SU-DHL-6 (cell line): ENCODE data around the gene LTB4R2.

Experiments used
- H2AFZ ChIP-seq: fragments of 200-600 bp; sonication (generic); 2 replicates; pipeline ENCODE4 v1.6.1; 2014; ENCODE audit warnings: low read depth, mild to moderate bottlenecking, moderate library complexity, mixed read lengths, antibody characterized with exemption, low read length; ENCODE audit not compliant: severe bottlenecking
- H3F3A ChIP-seq: fragments of 200-600 bp; shearing (Covaris generic); 2 replicates; pipeline ENCODE4 v1.6.0; 2016; ENCODE audit warnings: antibody characterized with exemption, mild to moderate bottlenecking; ENCODE audit not compliant: insufficient read depth
- H3K27ac ChIP-seq: fragments of 200-600 bp; sonication (generic); 2 replicates; pipeline ENCODE4 v1.5.1; 2016; ENCODE audit warnings: low read depth, mild to moderate bottlenecking, low read length, moderate library complexity, mixed read lengths
- H3K27me3 ChIP-seq: fragments of 200-600 bp; sonication (generic), shearing (Covaris generic); 2 replicates; pipeline ENCODE4 v1.6.0; 2014; ENCODE audit warnings: mild to moderate bottlenecking, low read length
- H3K36me3 ChIP-seq: fragments of 200-600 bp; sonication (generic); 2 replicates; pipeline ENCODE4 v1.6.1; 2014; ENCODE audit warnings: mild to moderate bottlenecking, low read length, mixed read lengths
- H3K4me2 ChIP-seq: fragments of 300-600, 200-600 bp; shearing (Covaris generic), sonication (generic); 2 replicates; pipeline ENCODE4 v1.6.0; 2014; ENCODE audit warnings: low read length, low read depth, mild to moderate bottlenecking; ENCODE audit not compliant: poor library complexity, severe bottlenecking
- H3K4me3 ChIP-seq: fragments of 200-600 bp; sonication (generic); 2 replicates; pipeline ENCODE4 v1.5.1; 2014; ENCODE audit warnings: antibody characterized with exemption, low read length, mild to moderate bottlenecking, mixed read lengths; ENCODE audit not compliant: insufficient read depth, poor library complexity, severe bottlenecking
- H3K79me2 ChIP-seq: fragments of 200-600 bp; sonication (generic); 2 replicates; pipeline ENCODE4 v1.6.1; 2014; ENCODE audit warnings: mild to moderate bottlenecking, low read length, moderate library complexity; ENCODE audit not compliant: insufficient read depth
- H3K9ac ChIP-seq: fragments of 200-600 bp; sonication (generic); 2 replicates; pipeline ENCODE4 v1.7.0; 2014; ENCODE audit warnings: mild to moderate bottlenecking, low read length
- H3K9me2 ChIP-seq: fragments of 200-600 bp; sonication (generic); replicated peaks from 2 replicates; pipeline ENCODE4 v1.6.1; 2014; ENCODE audit warnings: low read length; ENCODE audit not compliant: insufficient read depth
- H3K9me3 ChIP-seq: fragments of 200-600 bp; sonication (generic); 2 replicates; pipeline ENCODE4 v1.6.1; 2014; ENCODE audit warnings: low read length, mixed read lengths; ENCODE audit not compliant: insufficient read depth
- H4K20me1 ChIP-seq: fragments of 200-600 bp; sonication (generic); 2 replicates; pipeline ENCODE4 v1.6.1; 2014; ENCODE audit warnings: low read depth, mild to moderate bottlenecking, antibody characterized with exemption, low read length, moderate library complexity, mixed read lengths
- EZH2phosphoT487 ChIP-seq: fragments of 200-600 bp; sonication (generic), shearing (Covaris generic); conservative IDR thresholded peaks from 2 replicates; pipeline ENCODE4 v1.6.1; 2018; ENCODE audit warnings: mild to moderate bottlenecking, antibody characterized with exemption, low read length, moderate library complexity, mixed read lengths
- TF ChIP-seq, protein P1 (sequence below): fragments of 200-600 bp; sonication (generic); IDR thresholded peaks from one replicate; pipeline ENCODE4 v1.5.1; 2017; ENCODE audit warnings: antibody characterized with exemption, mild to moderate bottlenecking, low read length, moderate library complexity; ENCODE audit not compliant: insufficient read depth, poor library complexity, severe bottlenecking

Gene LTB4R2

DNA sequence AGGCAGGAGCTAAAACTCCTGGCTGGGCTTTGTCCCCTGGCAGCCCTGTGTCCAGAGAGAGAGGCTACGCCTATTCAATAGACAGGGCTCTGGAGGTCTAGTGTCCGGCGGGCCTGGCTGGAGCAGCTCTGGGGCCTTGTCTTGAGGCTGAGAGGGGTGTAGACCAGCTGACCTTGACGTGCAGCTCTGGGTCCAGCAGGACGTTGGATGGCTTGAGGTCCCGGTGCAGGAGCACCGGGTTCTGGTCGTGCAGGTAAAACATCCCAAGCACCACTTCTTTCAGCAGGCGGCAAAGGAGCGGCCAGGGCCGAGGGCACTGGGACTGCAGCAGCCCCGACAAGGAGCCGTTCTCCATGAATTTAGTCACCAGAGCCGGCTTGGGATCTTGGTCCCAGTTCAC lies 28.9 kb downstream of the LTB4R2 start:
- no peaks in the 10 kb centered on the region for H3K9me2 ChIP-seq
- no peaks in the 10 kb centered on the region for H3K27me3 ChIP-seq
- no peaks in the 10 kb centered on the region for H3K36me3 ChIP-seq
- no peak overlapping the region for H2AFZ ChIP-seq
- no peaks in the 10 kb centered on the region for H4K20me1 ChIP-seq
- H3K27ac ChIP-seq: no peak overlapping the region
- no peaks in the 10 kb centered on the region for H3F3A ChIP-seq
- no peaks in the 10 kb centered on the region for H3K79me2 ChIP-seq
- H3K9ac ChIP-seq: no peak overlapping the region
- no peak overlapping the region for H3K4me2 ChIP-seq
- no peak overlapping the region for H3K4me3 ChIP-seq
- H3K9me3 ChIP-seq: no peaks in the 10 kb centered on the region
- TF ChIP-seq EZH2phosphoT487: no peak
- TF ChIP-seq, protein P1, sequence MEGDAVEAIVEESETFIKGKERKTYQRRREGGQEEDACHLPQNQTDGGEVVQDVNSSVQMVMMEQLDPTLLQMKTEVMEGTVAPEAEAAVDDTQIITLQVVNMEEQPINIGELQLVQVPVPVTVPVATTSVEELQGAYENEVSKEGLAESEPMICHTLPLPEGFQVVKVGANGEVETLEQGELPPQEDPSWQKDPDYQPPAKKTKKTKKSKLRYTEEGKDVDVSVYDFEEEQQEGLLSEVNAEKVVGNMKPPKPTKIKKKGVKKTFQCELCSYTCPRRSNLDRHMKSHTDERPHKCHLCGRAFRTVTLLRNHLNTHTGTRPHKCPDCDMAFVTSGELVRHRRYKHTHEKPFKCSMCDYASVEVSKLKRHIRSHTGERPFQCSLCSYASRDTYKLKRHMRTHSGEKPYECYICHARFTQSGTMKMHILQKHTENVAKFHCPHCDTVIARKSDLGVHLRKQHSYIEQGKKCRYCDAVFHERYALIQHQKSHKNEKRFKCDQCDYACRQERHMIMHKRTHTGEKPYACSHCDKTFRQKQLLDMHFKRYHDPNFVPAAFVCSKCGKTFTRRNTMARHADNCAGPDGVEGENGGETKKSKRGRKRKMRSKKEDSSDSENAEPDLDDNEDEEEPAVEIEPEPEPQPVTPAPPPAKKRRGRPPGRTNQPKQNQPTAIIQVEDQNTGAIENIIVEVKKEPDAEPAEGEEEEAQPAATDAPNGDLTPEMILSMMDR: no peak

DNA sequence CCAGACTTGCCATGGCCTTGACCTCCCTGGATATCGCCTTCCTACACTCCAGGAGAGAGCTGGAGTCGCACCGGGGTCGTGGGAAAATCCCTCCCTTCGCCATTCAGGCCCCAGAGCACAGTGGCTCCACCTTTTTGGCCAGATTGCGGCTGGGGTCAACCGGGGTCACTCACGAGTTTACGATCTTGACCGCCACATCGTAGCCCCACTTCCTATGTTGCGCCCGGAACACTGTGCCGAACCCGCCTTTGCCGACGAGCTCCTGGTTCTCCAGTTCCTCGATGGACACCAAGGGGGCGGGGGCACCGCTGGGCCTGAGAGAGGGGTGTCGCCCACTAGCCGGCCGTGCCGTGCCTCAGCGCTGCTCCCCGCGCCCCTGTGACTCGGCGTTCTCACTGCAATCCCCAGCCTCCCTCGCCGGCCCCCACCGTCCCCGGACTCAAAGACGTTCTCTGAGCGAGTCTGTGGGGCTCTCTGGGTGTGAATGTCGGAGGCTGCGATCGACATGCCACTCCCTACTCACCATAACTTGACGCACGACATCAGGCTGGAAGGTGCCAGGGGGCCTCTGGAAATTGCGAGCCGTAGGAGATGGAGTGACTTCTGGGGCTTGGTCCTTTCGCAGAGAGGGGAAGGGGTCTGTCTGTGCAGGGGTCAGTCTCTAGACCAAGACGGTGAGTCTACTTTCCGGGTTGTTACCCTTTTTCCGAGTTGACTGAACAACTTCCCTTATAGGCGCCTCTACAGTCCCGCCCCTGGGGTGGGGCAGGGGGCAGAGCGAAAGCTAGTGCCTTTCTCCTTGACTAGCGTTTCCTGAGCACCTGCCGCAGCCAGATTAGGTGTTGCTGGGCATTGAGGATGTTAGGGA lies 29.6 kb downstream of the LTB4R2 start, which contains the start of gene RIPK3:
TSS of gene RIPK3 (minus strand) at position 708 of the 868 bp plus-strand sequence. CDS start at position 543, 165 bp downstream.
- peak within 1 kb of the TSS; percentile 98 for H2AFZ ChIP-seq
- H4K20me1 ChIP-seq: no peaks in the 10 kb centered on the region
- peak within 1 kb of the TSS; percentile 55 for H3K9ac ChIP-seq
- H3K9me2 ChIP-seq: no peaks in the 10 kb centered on the region
- H3K36me3 ChIP-seq: no peaks in the 10 kb centered on the region
- TF ChIP-seq EZH2phosphoT487: no peak
- TF ChIP-seq, protein P1: no peak
- H3K4me2 ChIP-seq: peak within 1 kb of the TSS; percentile 73
- peak within 1 kb of the TSS; percentile 58 for H3K4me3 ChIP-seq
- no peaks in the 10 kb centered on the region for H3K9me3 ChIP-seq
- no peak within 1 kb of the TSS for H3K27ac ChIP-seq
- no peaks in the 10 kb centered on the region for H3K79me2 ChIP-seq
- no peaks in the 10 kb centered on the region for H3F3A ChIP-seq
- H3K27me3 ChIP-seq: no peaks in the 10 kb centered on the region

DNA sequence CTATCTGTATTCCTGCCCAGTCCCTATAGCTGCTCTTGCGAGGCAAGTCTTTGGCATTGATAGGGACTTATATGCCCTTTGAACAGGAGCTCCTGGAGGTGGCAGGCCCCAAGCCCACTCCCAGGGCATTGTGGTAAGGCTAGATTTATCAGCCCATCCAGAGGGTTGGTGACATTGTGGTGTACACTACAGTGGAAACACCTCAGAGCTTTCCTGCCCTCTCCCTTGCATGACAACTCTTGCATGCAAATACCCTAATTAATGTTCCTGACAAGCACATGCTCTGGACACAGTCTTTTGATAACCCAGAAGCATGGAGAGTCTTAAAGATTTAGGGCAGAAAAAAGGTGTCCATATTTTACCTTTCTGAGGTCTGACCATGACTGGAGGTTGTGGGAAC lies 30.7 kb downstream of the LTB4R2 start:
- Histone ChIP-seq H3K9ac (no peak overlapping the region), H3K27me3 (no peaks in the 10 kb centered on the region), H2AFZ (no peak overlapping the region), H3K27ac (no peak overlapping the region), H3K4me3 (no peak overlapping the region), H4K20me1 (no peaks in the 10 kb centered on the region), H3K79me2 (no peaks in the 10 kb centered on the region), H3K36me3 (no peaks in the 10 kb centered on the region), H3K9me3 (no peaks in the 10 kb centered on the region), H3K4me2 (no peak overlapping the region), H3K9me2 (no peaks in the 10 kb centered on the region), H3F3A (no peaks in the 10 kb centered on the region)
- no peak for TF ChIP-seq EZH2phosphoT487
- TF ChIP-seq, protein P1: no peak
